Gastrocnemius medialis (tissue), 4 donors: ENCODE data around the gene LNX1.

Experiments used
- CTCF ChIP-seq, 5 experiments: fragments of 450-650 bp in 3 of 5; fragments of 200-600 bp in 2 of 5; sonication (generic) in 2 of 5; IDR thresholded peaks in 4 of 5; conservative IDR thresholded peaks in 1 of 5; 1 replicate in 4 of 5; 2 replicates in 1 of 5; pipeline ENCODE4 v1.5.1; 2016 to 2019; ENCODE audit warnings: antibody characterized with exemption in 5 of 5, mild to moderate bottlenecking in 3 of 5, moderate library complexity in 3 of 5
- POLR2A ChIP-seq, 2 donors: fragments of 450-650 bp; IDR thresholded peaks; one replicate each; pipeline ENCODE4 v1.6.1; 2017; ENCODE audit warnings: antibody characterized with exemption in 2 of 2, mild to moderate bottlenecking in 2 of 2, moderate library complexity in 2 of 2

- TF ChIP-seq CTCF (IDR thresholded peaks at IDR 0.05 in 4 of 5, conservative IDR thresholded peaks at IDR 0.05 in 1 of 5) (no peak), POLR2A (IDR thresholded peaks at IDR 0.05) (no peak)
Observed at GRCh38 chr4:53633608-53634007, 42.3 kb upstream of the LNX1 start.
